Fibroblast of villous mesenchyme (primary cell): Measurements from ENCODE around the gene EHD4. TPM values are rescaled to one million over a fixed set of nuclear protein-coding genes. Genes with fewer than 3 reads are reported as not detected.

Experiments used
- DNase-seq: peaks from one replicate; pipeline ENCODE4 v3.0.0-alpha.2; 2010; ENCODE audit warnings: low read depth
- H3K4me3 ChIP-seq: 2 replicates; pipeline ENCODE4 v1.5.1; 2011; ENCODE audit warnings: low read depth, mild to moderate bottlenecking, low read length
- CTCF ChIP-seq: IDR thresholded peaks from 2 replicates; pipeline ENCODE4 v1.5.1; 2012; ENCODE audit warnings: low read depth, mild to moderate bottlenecking, low read length; ENCODE audit not compliant: insufficient read depth
- total RNA-seq: library from RNA; depleted of rRNA; stranded (reverse); fragments of >200 nt; gene quantifications from 2 replicates; pipeline ENCODE4 v1.2.3, GENCODE V29; 2012

EHD4 gene
- total RNA-seq, 1 donor = 19.0 TPM

GRCh38 chr15:41985236-41986160 is 13.1 kb upstream of the EHD4 start:
- TF ChIP-seq CTCF = no peak
- DNase-seq = no peak
- H3K4me3 ChIP-seq = no peak overlapping the region

- no peak overlapping the region for H3K4me3 ChIP-seq
- no peak for DNase-seq
- no peak for TF ChIP-seq CTCF
These were observed 12.3 kb upstream of the EHD4 start for GRCh38 chr15:41984622-41985021.

GRCh38 chr15:41983621-41984571 is 11.5 kb upstream of the EHD4 start:
- no peak for TF ChIP-seq CTCF
- DNase-seq = no peak

GRCh38 chr15:41983221-41983620 is 10.9 kb upstream of the EHD4 start:
- DNase-seq = no peak
- no peak overlapping the region for H3K4me3 ChIP-seq
- no peak for TF ChIP-seq CTCF

More at GRCh38 chr15:41983621-41984571, 11.5 kb upstream of the EHD4 start:
- no peak overlapping the region for H3K4me3 ChIP-seq

- no peak for DNase-seq
- TF ChIP-seq CTCF = no peak
- no peak overlapping the region for H3K4me3 ChIP-seq
These were observed 10.0 kb upstream of the EHD4 start for GRCh38 chr15:41982133-41982930.
